ENCODE measurements around the gene SERHL2.
"Not testable (repeated sequence)": the region's sequence is repeated elsewhere in the genome, so short reads cannot be mapped to it uniquely, and the experiment has no call there.

The SERHL2 gene

GRCh38 chr22:42577141-42577540 is 23.4 kb downstream of the SERHL2 start:
- not testable (repeated sequence) for DNase-seq

- no peak for DNase-seq
Measured at GRCh38 chr22:42577623-42578240, 24.0 kb downstream of the SERHL2 start.

- not testable (repeated sequence) for DNase-seq
Measured at GRCh38 chr22:42580040-42580439, 26.3 kb downstream of the SERHL2 start.

- not testable (repeated sequence) for DNase-seq
Measured at GRCh38 chr22:42581194-42581761, 27.5 kb downstream of the SERHL2 start.

- peak; percentile 91 for DNase-seq
Measured at GRCh38 chr22:42581762-42582716, 28.3 kb downstream of the SERHL2 start.

- no peak for DNase-seq
Measured at GRCh38 chr22:42582987-42583386, 29.2 kb downstream of the SERHL2 start.

GRCh38 chr22:42584364-42584940 is 30.7 kb downstream of the SERHL2 start:
- DNase-seq = no peak

- DNase-seq = no peak
Measured at GRCh38 chr22:42585096-42585495, 31.3 kb downstream of the SERHL2 start.

- DNase-seq = no peak
Measured at GRCh38 chr22:42586381-42586780, 32.6 kb downstream of the SERHL2 start.

- DNase-seq = no peak
Measured at GRCh38 chr22:42587588-42588175, 33.9 kb downstream of the SERHL2 start.

- DNase-seq = no peak
Measured at GRCh38 chr22:42591987-42592386, 38.2 kb downstream of the SERHL2 start.

- no peak for DNase-seq
Measured at GRCh38 chr22:42595434-42595833, 41.7 kb downstream of the SERHL2 start.

GRCh38 chr22:42596336-42596735 is 42.6 kb downstream of the SERHL2 start:
- DNase-seq = no peak

GRCh38 chr22:42596863-42597530 is 43.2 kb downstream of the SERHL2 start:
- no peak for DNase-seq

GRCh38 chr22:42601879-42602465 is 48.2 kb downstream of the SERHL2 start:
- DNase-seq = no peak

- DNase-seq = no peak
Measured at GRCh38 chr22:42602470-42602869, 48.7 kb downstream of the SERHL2 start.

GRCh38 chr22:42603427-42603826 is 49.7 kb downstream of the SERHL2 start:
- DNase-seq = no peak

- DNase-seq = no peak
Measured at GRCh38 chr22:42604403-42604802, 50.6 kb downstream of the SERHL2 start.

GRCh38 chr22:42607641-42608040 is 53.9 kb downstream of the SERHL2 start:
- DNase-seq = not testable (repeated sequence)

- no peak for DNase-seq
Measured at GRCh38 chr22:42608136-42608822, 54.5 kb downstream of the SERHL2 start.

- DNase-seq = no peak
Measured at GRCh38 chr22:42608823-42609361, 55.1 kb downstream of the SERHL2 start.

Data from activated CD8-positive, alpha-beta memory T cell treated with anti-CD3 and anti-CD28 coated beads for 24 hours (primary cell).